Pericardium fibroblast (primary cell): Measurements from ENCODE around the gene TAPBPL. TPM values are rescaled to one million over a fixed set of nuclear protein-coding genes. Genes with fewer than 3 reads are reported as not detected.

Source experiments
- total RNA-seq: library from RNA; depleted of rRNA; stranded (reverse); fragments of >200 nt; gene quantifications from 2 replicates; pipeline ENCODE4 v1.2.3, GENCODE V29; 2015

Gene TAPBPL, protein sequence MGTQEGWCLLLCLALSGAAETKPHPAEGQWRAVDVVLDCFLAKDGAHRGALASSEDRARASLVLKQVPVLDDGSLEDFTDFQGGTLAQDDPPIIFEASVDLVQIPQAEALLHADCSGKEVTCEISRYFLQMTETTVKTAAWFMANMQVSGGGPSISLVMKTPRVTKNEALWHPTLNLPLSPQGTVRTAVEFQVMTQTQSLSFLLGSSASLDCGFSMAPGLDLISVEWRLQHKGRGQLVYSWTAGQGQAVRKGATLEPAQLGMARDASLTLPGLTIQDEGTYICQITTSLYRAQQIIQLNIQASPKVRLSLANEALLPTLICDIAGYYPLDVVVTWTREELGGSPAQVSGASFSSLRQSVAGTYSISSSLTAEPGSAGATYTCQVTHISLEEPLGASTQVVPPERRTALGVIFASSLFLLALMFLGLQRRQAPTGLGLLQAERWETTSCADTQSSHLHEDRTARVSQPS
- total RNA-seq = 7.9 and 10.9 TPM in 2 replicates

DNA sequence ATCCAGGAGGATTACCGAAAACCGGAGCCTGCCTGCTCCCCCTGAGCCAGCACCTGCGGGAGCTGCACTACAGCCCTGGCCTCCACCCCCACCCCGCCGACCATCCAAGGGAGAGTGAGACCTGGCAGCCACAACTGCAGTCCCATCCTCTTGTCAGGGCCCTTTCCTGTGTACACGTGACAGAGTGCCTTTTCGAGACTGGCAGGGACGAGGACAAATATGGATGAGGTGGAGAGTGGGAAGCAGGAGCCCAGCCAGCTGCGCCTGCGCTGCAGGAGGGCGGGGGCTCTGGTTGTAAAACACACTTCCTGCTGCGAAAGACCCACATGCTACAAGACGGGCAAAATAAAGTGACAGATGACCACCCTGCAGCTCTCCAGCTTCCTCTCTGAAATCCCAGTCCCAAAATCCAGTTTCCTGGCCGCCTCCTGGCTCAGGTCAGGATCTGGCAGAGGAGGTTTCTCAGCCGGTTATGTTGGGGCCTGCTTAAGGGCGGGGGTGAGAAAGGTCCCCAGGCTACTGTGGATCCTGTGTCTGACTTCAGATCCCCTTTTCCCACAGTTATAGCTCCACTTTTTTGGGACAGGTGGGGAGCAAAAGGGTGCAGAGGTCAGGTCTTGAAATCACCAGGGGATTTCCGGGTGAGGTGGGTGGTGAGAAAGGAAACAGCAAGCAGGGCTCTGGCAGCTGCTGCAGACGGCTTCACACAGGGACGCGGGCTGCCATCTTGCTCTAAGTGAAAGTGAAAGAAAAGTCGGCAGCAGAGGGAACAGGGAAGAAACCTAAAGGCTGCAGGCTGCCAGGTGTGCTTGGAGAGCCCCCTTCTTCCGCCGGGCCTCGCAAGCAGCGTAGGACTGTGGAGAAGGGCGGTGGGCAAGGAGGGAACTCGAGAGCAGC lies at the start of gene TAPBPL:
Gene TAPBPL (plus strand): TSS at position 695 of the 897 bp plus-strand sequence. CDS start 207 bp downstream, outside the sequence.

GRCh38 chr12:6444704-6445688 lies 6.8 kb upstream of the TAPBPL start, which contains the start of gene CD27:
TSS of gene CD27 (plus strand) at chr12:6444955. CDS start at chr12:6445096, 141 bp downstream.

DNA sequence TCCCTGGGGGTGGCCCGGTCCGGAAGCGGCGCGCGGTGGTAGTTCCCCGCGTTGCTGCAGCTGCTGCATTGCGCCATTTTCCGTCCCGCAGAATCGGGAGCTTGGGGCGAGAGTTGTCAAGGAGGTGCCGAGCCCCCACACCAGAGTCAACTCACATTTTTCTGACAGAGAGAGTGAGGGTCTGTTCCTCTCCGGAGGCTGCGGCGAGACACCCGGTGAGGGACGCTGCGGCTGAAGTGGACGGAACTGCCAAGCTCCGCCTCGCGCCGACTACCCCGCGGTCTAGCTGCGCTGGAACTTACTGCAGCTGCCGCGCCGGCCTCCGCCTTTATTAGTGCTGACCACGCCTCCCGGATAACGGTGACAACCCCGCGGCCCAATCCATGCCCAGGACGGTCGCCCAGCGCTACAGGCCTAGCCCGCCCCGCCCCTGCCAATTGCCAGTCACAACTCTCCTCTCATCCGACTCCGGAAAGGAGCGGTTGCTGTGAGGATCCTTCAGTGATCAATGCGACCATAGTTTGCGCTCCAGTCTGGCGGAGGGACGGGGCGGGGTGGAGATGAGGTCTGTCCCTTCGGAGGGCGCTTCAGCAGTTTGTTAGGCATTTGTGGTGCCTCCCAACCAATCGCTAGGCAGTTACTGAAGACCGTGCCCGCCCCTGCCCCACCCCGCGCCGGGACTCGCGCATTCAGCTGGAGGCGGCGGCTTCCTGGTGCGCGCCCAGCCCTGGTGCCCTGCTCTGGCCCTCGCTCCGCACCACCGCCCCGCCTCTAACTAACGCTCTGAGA lies 18.7 kb downstream of the TAPBPL start, which contains the start of gene VAMP1:
Gene VAMP1 (minus strand): TSS at position 303 of the 789 bp plus-strand sequence. CDS start 146 bp downstream, at position 157.

DNA sequence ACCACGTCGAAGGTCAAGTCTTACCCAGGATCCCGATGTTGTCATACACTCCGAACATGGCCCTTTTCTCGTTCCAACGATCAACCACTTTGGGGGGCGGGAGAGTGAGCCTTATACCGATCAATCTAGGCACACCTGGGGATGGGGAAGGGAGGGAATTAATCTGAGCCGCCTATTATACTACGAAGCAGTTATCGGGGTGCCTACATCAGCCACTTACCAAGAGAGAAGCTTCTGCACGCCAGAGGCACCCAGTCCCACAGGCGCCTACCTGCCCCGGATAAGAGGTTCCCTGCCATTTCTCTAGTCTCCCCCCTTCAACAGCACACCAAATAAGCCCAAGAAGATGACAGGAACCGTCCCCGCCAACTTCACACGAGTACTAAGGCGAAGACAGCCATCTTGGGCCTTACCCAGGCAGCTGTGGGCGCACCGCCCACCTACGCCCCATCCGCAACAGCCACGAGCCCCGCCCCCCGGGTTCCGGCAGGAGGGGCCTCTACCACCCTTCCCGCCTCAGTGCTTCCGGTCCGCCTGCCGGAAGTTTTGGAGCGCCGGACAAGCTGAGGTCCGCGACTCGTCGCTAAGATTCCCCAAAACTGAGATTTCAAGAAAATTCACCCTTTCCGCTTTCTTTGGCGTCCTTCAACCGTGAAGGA lies 41.1 kb downstream of the TAPBPL start, which contains the start of gene MRPL51:
Gene MRPL51 (minus strand): TSS at position 425 of the 659 bp plus-strand sequence. CDS start 126 bp downstream, at position 299.

DNA sequence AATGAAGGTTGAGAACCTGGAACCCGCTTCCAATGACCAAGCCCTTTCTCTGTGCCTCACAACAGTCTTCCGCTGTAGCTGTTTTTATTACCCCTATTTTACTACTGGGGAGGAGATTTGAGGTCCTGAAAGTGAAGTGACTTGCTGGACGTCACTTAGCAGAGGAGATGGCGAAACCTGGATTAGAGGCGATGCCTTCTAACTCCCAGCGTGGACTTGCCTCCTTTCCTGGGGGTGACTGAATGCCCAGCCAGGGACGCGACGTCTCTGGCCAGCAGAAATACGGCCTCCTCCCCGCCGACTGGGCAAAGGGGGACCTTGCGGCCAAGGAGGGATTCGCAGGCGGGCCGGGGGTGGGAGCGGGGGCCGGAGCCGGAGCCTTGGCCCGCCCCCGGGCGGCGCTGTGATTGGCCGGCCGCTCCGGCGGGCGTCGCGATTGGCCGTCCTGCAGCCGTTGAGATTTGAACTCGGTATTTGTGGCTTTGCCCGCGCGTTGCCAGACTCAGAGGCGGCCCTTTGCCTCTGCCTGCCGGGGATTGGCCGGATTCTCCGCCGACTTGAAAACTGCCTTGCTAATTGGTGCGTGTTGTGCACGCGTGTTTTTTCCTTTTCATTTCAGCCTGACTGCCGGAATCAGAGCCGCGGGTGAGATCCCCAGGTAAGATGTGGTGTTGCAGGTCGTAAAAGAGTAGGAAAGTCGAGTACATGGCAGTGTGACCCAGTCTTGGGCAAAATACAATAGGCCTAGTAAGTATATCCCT lies 41.8 kb downstream of the TAPBPL start, which contains the start of gene NCAPD2:
Gene NCAPD2 (plus strand): TSS at position 606 of the 761 bp plus-strand sequence. CDS start 997 bp downstream, outside the sequence.

Other genes starting within 250 kb of the TAPBPL start
- gene PLEKHG6, start 141.4 kb upstream of the TAPBPL start, total RNA-seq = not detected in 2 replicates
- 406 and 543 TPM in 2 replicates for gene TNFRSF1A, start 110.0 kb upstream of the TAPBPL start, total RNA-seq
- 2.6 and 9.4 TPM in 2 replicates for gene SCNN1A, start 76.5 kb upstream of the TAPBPL start, total RNA-seq
- gene LTBR, start 67.9 kb upstream of the TAPBPL start, total RNA-seq = 261 and 267 TPM in 2 replicates
- gene CD27, start 7.1 kb upstream of the TAPBPL start, total RNA-seq = not detected in 2 replicates
- gene VAMP1, start 18.6 kb downstream of the TAPBPL start, total RNA-seq = 5.2 and 5.3 TPM in 2 replicates
- 59.2 and 137 TPM in 2 replicates for gene MRPL51, start 41.2 kb downstream of the TAPBPL start, total RNA-seq
- gene NCAPD2, start 42.1 kb downstream of the TAPBPL start, total RNA-seq = 15.5 and 31.8 TPM in 2 replicates
- gene GAPDH, start 82.5 kb downstream of the TAPBPL start, total RNA-seq = 5,873 and 7,738 TPM in 2 replicates
- gene IFFO1, start 104.0 kb downstream of the TAPBPL start, total RNA-seq = 24.4 and 24.7 TPM in 2 replicates
- gene NOP2, start 116.2 kb downstream of the TAPBPL start, total RNA-seq = 11.5 and 24.2 TPM in 2 replicates
- gene CHD4, start 155.3 kb downstream of the TAPBPL start, total RNA-seq = 180 and 220 TPM in 2 replicates
- 3.6 TPM in 1 of 2 replicates, not detected in the other for gene LPAR5, start 183.9 kb downstream of the TAPBPL start, total RNA-seq
- 0.43 TPM in 1 of 2 replicates, not detected in the other for gene ACRBP, start 195.4 kb downstream of the TAPBPL start, total RNA-seq
- gene ING4, start 211.1 kb downstream of the TAPBPL start, total RNA-seq = 19.6 and 33.0 TPM in 2 replicates
- gene ZNF384, start 237.3 kb downstream of the TAPBPL start, total RNA-seq = 23.9 and 24.4 TPM in 2 replicates
- 0.12 TPM in 1 of 2 replicates, not detected in the other for gene PIANP, start 248.8 kb downstream of the TAPBPL start, total RNA-seq